ENCODE measurements around the gene CD79B.

DNA sequence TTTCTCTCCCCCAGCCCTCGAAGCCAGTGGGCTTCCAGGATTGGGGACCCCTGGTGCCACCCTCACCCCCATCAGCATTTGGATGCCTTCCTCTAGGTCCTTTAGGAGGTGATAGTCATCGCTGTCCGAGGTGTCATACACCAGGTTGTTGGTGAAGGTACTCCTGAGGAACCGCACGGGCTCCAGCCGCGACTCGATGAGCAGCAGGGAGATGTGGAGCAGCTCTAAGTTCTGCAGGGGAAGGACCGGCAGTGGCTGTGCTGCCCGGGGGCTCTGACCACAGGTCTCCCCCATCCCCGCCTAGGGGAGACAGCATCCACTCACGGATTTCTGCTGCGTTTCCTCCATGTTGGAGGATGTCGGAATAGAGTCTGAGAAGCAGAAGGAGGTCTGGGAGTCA lies 22.0 kb downstream of the CD79B start:
- TF ChIP-seq POLR2A (IDR thresholded peaks at IDR 0.05), result no peak
- TF ChIP-seq, protein P1, sequence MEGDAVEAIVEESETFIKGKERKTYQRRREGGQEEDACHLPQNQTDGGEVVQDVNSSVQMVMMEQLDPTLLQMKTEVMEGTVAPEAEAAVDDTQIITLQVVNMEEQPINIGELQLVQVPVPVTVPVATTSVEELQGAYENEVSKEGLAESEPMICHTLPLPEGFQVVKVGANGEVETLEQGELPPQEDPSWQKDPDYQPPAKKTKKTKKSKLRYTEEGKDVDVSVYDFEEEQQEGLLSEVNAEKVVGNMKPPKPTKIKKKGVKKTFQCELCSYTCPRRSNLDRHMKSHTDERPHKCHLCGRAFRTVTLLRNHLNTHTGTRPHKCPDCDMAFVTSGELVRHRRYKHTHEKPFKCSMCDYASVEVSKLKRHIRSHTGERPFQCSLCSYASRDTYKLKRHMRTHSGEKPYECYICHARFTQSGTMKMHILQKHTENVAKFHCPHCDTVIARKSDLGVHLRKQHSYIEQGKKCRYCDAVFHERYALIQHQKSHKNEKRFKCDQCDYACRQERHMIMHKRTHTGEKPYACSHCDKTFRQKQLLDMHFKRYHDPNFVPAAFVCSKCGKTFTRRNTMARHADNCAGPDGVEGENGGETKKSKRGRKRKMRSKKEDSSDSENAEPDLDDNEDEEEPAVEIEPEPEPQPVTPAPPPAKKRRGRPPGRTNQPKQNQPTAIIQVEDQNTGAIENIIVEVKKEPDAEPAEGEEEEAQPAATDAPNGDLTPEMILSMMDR (IDR thresholded peaks at IDR 0.05), result no peak

Measured in body of pancreas (tissue), 4 donors.